A549 treated with RU486 at 1 μM for 4 hours (cell line): Measurements from ENCODE around the gene STKLD1. TPM values are rescaled to one million over a fixed set of nuclear protein-coding genes. Genes with fewer than 3 reads are reported as not detected.

Source experiments
- total RNA-seq: library from RNA; stranded (reverse); fragments of 200-300 nt; extraction: Qiagen RNA extraction; gene quantifications from 5 replicates; pipeline ENCODE4 v1.2.3, GENCODE V29; 2022; ENCODE audit warnings: low read depth

The STKLD1 gene
- 0.08 to 1.4 TPM (median 0.67 TPM) in 5 replicates for total RNA-seq

GRCh38 chr9:133375724-133376654 is at the start of gene STKLD1, which contains the start of gene SURF4:
TSS of gene STKLD1 (plus strand) at chr9:133376366. CDS start at chr9:133376474, 108 bp downstream.
TSS of gene SURF4 (minus strand) at chr9:133376060. CDS start at chr9:133375969, 91 bp downstream.

GRCh38 chr9:133335924-133336811 is 40.0 kb upstream of the STKLD1 start, which contains the start of gene SURF6:
TSS of gene SURF6 (minus strand) at chr9:133336188. CDS start at chr9:133336132, 56 bp downstream.

GRCh38 chr9:133347985-133348717 is 28.0 kb upstream of the STKLD1 start, which contains the start of the genes MED22 and RPL7A:
TSS of gene MED22 (minus strand) at chr9:133348131. CDS start at chr9:133346662, 1,469 bp downstream.
TSS of gene RPL7A (plus strand) at chr9:133348218. CDS start at chr9:133348244, 26 bp downstream.

GRCh38 chr9:133356391-133357091 is 19.6 kb upstream of the STKLD1 start, which contains the start of the genes SURF1 and SURF2:
TSS of gene SURF1 (minus strand) at chr9:133356487. CDS start at chr9:133356453, 34 bp downstream.
TSS of gene SURF2 (plus strand) at chr9:133356550. CDS start at chr9:133356593, 43 bp downstream.

GRCh38 chr9:133417541-133418461 is 41.6 kb downstream of the STKLD1 start, which contains the start of gene REXO4:
TSS of gene REXO4 (minus strand) at chr9:133418010. CDS start at chr9:133417844, 166 bp downstream.

GRCh38 chr9:133421615-133422542 is 45.7 kb downstream of the STKLD1 start, which contains the start of gene ADAMTS13:
TSS of gene ADAMTS13 (plus strand) at chr9:133422367. CDS start at chr9:133422444, 77 bp downstream.

Other genes starting within 250 kb of the STKLD1 start
- gene GBGT1, start 212.5 kb upstream of the STKLD1 start, total RNA-seq = 1.6 to 2.7 TPM (median 2.2 TPM) in 5 replicates
- gene OBP2B, start 167.1 kb upstream of the STKLD1 start, total RNA-seq = not detected in 5 replicates
- gene ABO, start 101.2 kb upstream of the STKLD1 start, total RNA-seq = not detected in 5 replicates
- gene SURF6, start 40.2 kb upstream of the STKLD1 start, total RNA-seq = 19.9 to 33.2 TPM (median 29.0 TPM) in 5 replicates
- gene MED22, start 28.2 kb upstream of the STKLD1 start, total RNA-seq = 21.7 to 33.3 TPM (median 28.9 TPM) in 5 replicates
- 3,299 to 3,689 TPM (median 3,392 TPM) in 5 replicates for gene RPL7A, start 28.1 kb upstream of the STKLD1 start, total RNA-seq
- gene SURF1, start 19.9 kb upstream of the STKLD1 start, total RNA-seq = 35.5 to 51.0 TPM (median 42.0 TPM) in 5 replicates
- 36.9 to 58.0 TPM (median 48.7 TPM) in 5 replicates for gene SURF2, start 19.8 kb upstream of the STKLD1 start, total RNA-seq
- 177 to 208 TPM (median 200 TPM) in 5 replicates for gene SURF4, start 306 bp upstream of the STKLD1 start, total RNA-seq
- 34.3 to 40.3 TPM (median 36.9 TPM) in 5 replicates for gene REXO4, start 41.6 kb downstream of the STKLD1 start, total RNA-seq
- 0.33 to 0.97 TPM (median 0.46 TPM) in 5 replicates for gene ADAMTS13, start 46.0 kb downstream of the STKLD1 start, total RNA-seq
- gene CACFD1, start 83.6 kb downstream of the STKLD1 start, total RNA-seq = 3.1 to 4.8 TPM (median 4.4 TPM) in 5 replicates
- gene SLC2A6, start 102.7 kb downstream of the STKLD1 start, total RNA-seq = 14.5 to 24.2 TPM (median 20.4 TPM) in 5 replicates
- gene MYMK, start 148.6 kb downstream of the STKLD1 start, total RNA-seq = not detected in 5 replicates
- gene ADAMTSL2, start 158.3 kb downstream of the STKLD1 start, total RNA-seq = not detected in 5 replicates
- not detected in 5 replicates for gene FAM163B, start 233.0 kb downstream of the STKLD1 start, total RNA-seq